Epithelial cell of proximal tubule (primary cell): Measurements from ENCODE around the gene OCIAD1. TPM values are rescaled to one million over a fixed set of nuclear protein-coding genes. Genes with fewer than 3 reads are reported as not detected.
"Not testable (repeated sequence)": the region's sequence is repeated elsewhere in the genome, so short reads cannot be mapped to it uniquely, and the experiment has no call there.

Experiments
- DNase-seq: peaks from one replicate; pipeline ENCODE4 v3.0.0-alpha.2; 2011; ENCODE audit warnings: low read depth
- H3K4me3 ChIP-seq: 2 replicates; pipeline ENCODE4 v1.5.1; 2011; ENCODE audit warnings: low read depth, mild to moderate bottlenecking, low read length
- CTCF ChIP-seq: conservative IDR thresholded peaks from 2 replicates; pipeline ENCODE4 v1.5.1; 2012; ENCODE audit warnings: low read depth, mild to moderate bottlenecking, low read length
- total RNA-seq: library from RNA; depleted of rRNA; stranded (reverse); fragments of >200 nt; gene quantifications from 2 replicates; pipeline ENCODE4 v1.2.3, GENCODE V29; 2015

OCIAD1 gene
- total RNA-seq, 1 donor from 2014 or later: 165 TPM

GRCh38 chr4:48844843-48845242, 14.0 kb downstream of the OCIAD1 start:
- no peak for TF ChIP-seq CTCF
- H3K4me3 ChIP-seq: no peak overlapping the region
- DNase-seq: no peak

GRCh38 chr4:48848799-48849198, 17.9 kb downstream of the OCIAD1 start:
- H3K4me3 ChIP-seq, DNase-seq: not testable (repeated sequence)

GRCh38 chr4:48851651-48852050, 20.8 kb downstream of the OCIAD1 start:
- no peak for TF ChIP-seq CTCF
- H3K4me3 ChIP-seq: no peak overlapping the region
- DNase-seq: no peak

GRCh38 chr4:48853604-48854394, 22.9 kb downstream of the OCIAD1 start:
- no peak for TF ChIP-seq CTCF
- no peak for DNase-seq

GRCh38 chr4:48854395-48854683, 23.5 kb downstream of the OCIAD1 start:
- H3K4me3 ChIP-seq: no peak overlapping the region
- no peak for TF ChIP-seq CTCF
- DNase-seq: no peak

More at GRCh38 chr4:48853604-48854394, 22.9 kb downstream of the OCIAD1 start:
- H3K4me3 ChIP-seq: no peak overlapping the region

GRCh38 chr4:48854982-48855381, 24.1 kb downstream of the OCIAD1 start:
- no peak for TF ChIP-seq CTCF
- H3K4me3 ChIP-seq: no peak overlapping the region
- no peak for DNase-seq

- no peak overlapping the region for H3K4me3 ChIP-seq
- no peak for TF ChIP-seq CTCF
- DNase-seq: no peak
These were observed 27.2 kb downstream of the OCIAD1 start for GRCh38 chr4:48858130-48858529.

- no peak for DNase-seq
- no peak overlapping the region for H3K4me3 ChIP-seq
- TF ChIP-seq CTCF: no peak
These were observed 31.1 kb downstream of the OCIAD1 start for GRCh38 chr4:48862038-48862437.
